Body of pancreas (tissue), 4 donors: Measurements from ENCODE around the gene AFDN. TPM values are rescaled to one million over a fixed set of nuclear protein-coding genes. Genes with fewer than 3 reads are reported as not detected.

Experiments
- ATAC-seq: fragments of 150-250 bp; one replicate; pipeline ENCODE4 v1.9.1; 2016
- DNase-seq, 4 donors: peaks; one replicate each; pipeline ENCODE4 v3.0.0-alpha.2; 2019
- H3K27ac ChIP-seq, 4 donors: fragments of 200-600 bp; sonication (generic); 1 replicate in 3 of 4; 2 replicates in 1 of 4; pipeline versions ENCODE4 v1.5.1 to v1.6.1; 2016 to 2019; ENCODE audit warnings: mild to moderate bottlenecking in 1 of 4, mixed read lengths in 1 of 4, moderate library complexity in 1 of 4
- H3K27me3 ChIP-seq, 2 donors: fragments of 200-600 bp; sonication (generic); one replicate each; pipeline ENCODE4 v1.6.0; 2016; ENCODE audit warnings: mild to moderate bottlenecking in 1 of 2
- H3K36me3 ChIP-seq, 2 donors: fragments of 200-600 bp; sonication (generic); replicated peaks in 1 of 2; 2 replicates each; pipeline ENCODE4 v1.5.1; 2016; ENCODE audit warnings: low read depth in 2 of 2; ENCODE audit not compliant: insufficient read depth in 1 of 2
- H3K4me1 ChIP-seq: fragments of 200-600 bp; sonication (generic); one replicate; pipeline ENCODE4 v1.6.0; 2016
- H3K4me3 ChIP-seq, 2 donors: fragments of 200-600 bp; sonication (generic); 1 replicate in 1 of 2; 2 replicates in 1 of 2; pipeline ENCODE4 v1.5.1; 2016 to 2019
- H3K9me3 ChIP-seq, 3 donors: fragments of 200-600 bp; sonication (generic); 1 replicate in 2 of 3; 2 replicates in 1 of 3; pipeline ENCODE4 v1.5.1; 2016
- CTCF ChIP-seq, 7 experiments: fragments of 450-650 bp in 4 of 7; fragments of 200-600 bp in 3 of 7; sonication (generic) in 3 of 7; IDR thresholded peaks; one replicate each; pipeline ENCODE4 v1.5.1; 2016 to 2019; ENCODE audit warnings: antibody characterized with exemption in 7 of 7
- POLR2A ChIP-seq, 3 donors: fragments of 450-650 bp; IDR thresholded peaks; one replicate each; pipeline ENCODE4 v1.6.1; 2016; ENCODE audit warnings: antibody characterized with exemption in 3 of 3, mild to moderate bottlenecking in 2 of 3
- WGBS, 2 donors: methylation state at CpG; one replicate each; pipeline ENCODE4 v1.1.5; 2017; 5-methylcytosine and 5-hydroxymethylcytosine counted together
- intact Hi-C: fragments of 100-400 bp; cut with DNase I; formaldehyde crosslinking; loops from one replicate; pipeline ENCODE4 v1.15.1; 2023
- total RNA-seq, 2 donors: library from RNA; depleted of rRNA; stranded (reverse); fragments of >200 nt; gene quantifications; one replicate each; pipeline ENCODE4 v1.1.0, GENCODE V29; 2016

Gene AFDN
- total RNA-seq, 2 donors from 2014 or later = 160 to 195 TPM

- 79 to 82% methylated on average over 4 of the region's 4 CpGs for WGBS, 2 donors
- intact Hi-C loops = no loop called here
- no peak for TF ChIP-seq POLR2A (IDR thresholded peaks at IDR 0.05)
- TF ChIP-seq CTCF (IDR thresholded peaks at IDR 0.05) = no peak
- Histone ChIP-seq H3K4me1 (no peaks in the 10 kb centered on the region), H3K9me3 (no peaks in the 10 kb centered on the region), H3K27me3 (no peaks in the 10 kb centered on the region), H3K4me3 (no peak overlapping the region), H3K36me3 (no peaks in the 10 kb centered on the region), H3K27ac (no peak overlapping the region)
- DNase-seq = no peak
- ATAC-seq = no peak
These were observed 9.7 kb upstream of the AFDN start for GRCh38 chr6:167817016-167817415.

GRCh38 chr6:167817729-167818128 lies 9.0 kb upstream of the AFDN start:
- ATAC-seq (peak; percentile 55), DNase-seq (no peak)
- Histone ChIP-seq H3K36me3 (no peaks in the 10 kb centered on the region), H3K4me1 (no peaks in the 10 kb centered on the region), H3K27ac (peak overlapping the region in 1 of 4 donors; percentile 45), H3K9me3 (no peaks in the 10 kb centered on the region), H3K4me3 (no peak overlapping the region), H3K27me3 (no peaks in the 10 kb centered on the region)
- intact Hi-C loops = no loop called here
- 53 to 75% methylated on average over 1 of the region's 1 CpG for WGBS, 2 donors
- TF ChIP-seq POLR2A (IDR thresholded peaks at IDR 0.05) = no peak
- TF ChIP-seq CTCF (IDR thresholded peaks at IDR 0.05) = no peak

- WGBS, 2 donors = 47 to 48% methylated on average over 11 of the region's 11 CpGs
- Histone ChIP-seq H3K9me3 (no peaks in the 10 kb centered on the region), H3K4me1 (no peaks in the 10 kb centered on the region), H3K4me3 (no peak overlapping the region), H3K27me3 (no peaks in the 10 kb centered on the region), H3K27ac (no peak overlapping the region), H3K36me3 (no peaks in the 10 kb centered on the region)
- no peak for DNase-seq
- no peak for ATAC-seq
- intact Hi-C loops = no loop called here
- TF ChIP-seq POLR2A (IDR thresholded peaks at IDR 0.05) (no peak), CTCF (IDR thresholded peaks at IDR 0.05) (no peak)
These were observed 7.1 kb upstream of the AFDN start for GRCh38 chr6:167819576-167819975.

GRCh38 chr6:167820681-167821080 lies 6.0 kb upstream of the AFDN start:
- Histone ChIP-seq H3K4me3 (no peak overlapping the region), H3K27me3 (no peaks in the 10 kb centered on the region), H3K36me3 (no peaks in the 10 kb centered on the region), H3K4me1 (peaks cover 7% of the 10 kb centered on the region), H3K27ac (no peak overlapping the region), H3K9me3 (no peaks in the 10 kb centered on the region)
- 89 to 95% methylated on average over 7 of the region's 7 CpGs for WGBS, 2 donors
- no peak for ATAC-seq
- intact Hi-C loops = no loop called here
- no peak for DNase-seq
- TF ChIP-seq POLR2A (IDR thresholded peaks at IDR 0.05) (no peak), CTCF (IDR thresholded peaks at IDR 0.05) (no peak)

GRCh38 chr6:167824591-167825331 lies 1.9 kb upstream of the AFDN start:
- Histone ChIP-seq H3K4me1 (peaks cover 24% of the 10 kb centered on the region), H3K27me3 (no peaks in the 10 kb centered on the region), H3K36me3 (no peaks in the 10 kb centered on the region), H3K9me3 (no peaks in the 10 kb centered on the region), H3K4me3 (no peak overlapping the region), H3K27ac (peak overlapping the region in 2 of 4 donors; percentile 81 to 89)
- no peak for TF ChIP-seq POLR2A (IDR thresholded peaks at IDR 0.05)
- no peak for TF ChIP-seq CTCF (IDR thresholded peaks at IDR 0.05)
- intact Hi-C loops = no loop called here
- ATAC-seq = no peak
- 50 to 56% methylated on average over 19 of the region's 19 CpGs for WGBS, 2 donors
- DNase-seq = no peak
